ENCODE results near the gene CLMP. TPM values are rescaled to one million over a fixed set of nuclear protein-coding genes. Genes with fewer than 3 reads are reported as not detected.

Gene CLMP
- total and polyA plus RNA-seq, 2 donors (not counting 1 experiment from before 2014, with no cell fraction given), result 0.01 TPM; not detected in 1

DNA sequence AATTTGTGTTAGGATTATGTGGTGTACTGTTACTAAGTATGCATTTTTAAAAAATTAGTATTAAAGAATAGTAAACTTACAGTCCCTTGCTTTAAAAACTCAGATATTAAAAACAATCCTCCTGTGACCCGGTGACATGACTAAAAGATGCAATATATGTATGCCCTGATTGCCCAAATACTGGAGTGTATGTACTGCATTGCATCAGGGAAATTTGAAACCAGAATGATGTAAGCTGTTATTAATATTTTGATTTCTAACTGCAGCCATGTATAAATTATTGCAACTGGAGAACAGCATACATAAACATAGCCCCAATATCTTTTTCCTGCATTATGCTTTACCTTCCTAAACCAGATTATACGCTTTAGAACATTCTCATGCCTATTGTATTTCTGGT lies 129.4 kb downstream of the CLMP start:
- intact Hi-C loops (cut with micrococcal nuclease), result no loop called here
- ATAC-seq (ENCODE audit: low read depth) (no peak), DNase-seq (no peak)
- Histone ChIP-seq H4K20me1 (ENCODE audit: control insufficient read depth, insufficient read depth, low read length, poor library complexity, severe bottlenecking) (peaks cover 13% of the 10 kb centered on the region), H3K9ac (ENCODE audit: low read length) (no peak overlapping the region), H3K4me2 (replicated peaks; ENCODE audit: low read depth, low read length, poor library complexity, severe bottlenecking) (peak overlapping the region; percentile 91), H3K27ac (ENCODE audit: low read length in 2 of 2) (peak overlapping the region; percentile 99 to 100), H2AFZ (ENCODE audit: insufficient read depth, low read depth, low read length, poor library complexity, severe bottlenecking) (no peak overlapping the region), H3K4me3 (ENCODE audit: control extremely low read depth in 1 of 5, extremely low read depth in 1 of 5, insufficient read depth in 1 of 5, low read depth in 2 of 5, low read length in 4 of 5) (no peak overlapping the region), H3K9me3 (ENCODE audit: control extremely low read depth in 1 of 3, control insufficient read depth in 2 of 3, insufficient read depth in 1 of 3, low read length in 2 of 3) (no peaks in the 10 kb centered on the region), H3K27me3 (replicated peaks in 1 of 4; ENCODE audit: control extremely low read depth in 1 of 4, control insufficient read depth in 3 of 4, insufficient read depth in 4 of 4, low read length in 3 of 4) (no peaks in the 10 kb centered on the region), H3K4me1 (ENCODE audit: control insufficient read depth in 2 of 2, insufficient read depth in 2 of 2, low read length in 2 of 2) (peaks cover 50 to 56% of the 10 kb centered on the region in 2 donors), H3K79me2 (ENCODE audit: control insufficient read depth, insufficient read depth, low read length) (peaks cover 62% of the 10 kb centered on the region), H3K36me3 (replicated peaks in 1 of 2; ENCODE audit: control extremely low read depth in 1 of 2, control insufficient read depth in 1 of 2, extremely low read depth in 1 of 2, insufficient read depth in 2 of 2, low read length in 1 of 2) (peaks cover 0 to 9% of the 10 kb centered on the region in 2 experiments)
- no peaks in the 10 kb centered on the region for H3K9me3 Mint-ChIP-seq (ENCODE audit: insufficient read depth)
- peak overlapping the region; percentile 66 for H3K4me3 Mint-ChIP-seq
- no peaks in the 10 kb centered on the region for H3K27me3 Mint-ChIP-seq
- peaks cover 56% of the 10 kb centered on the region for H3K4me1 Mint-ChIP-seq
- ChIA-PET CTCF (interaction anchor here (12.0 kb wide), 1 partner anchor 11 kb away, joined by 85 read pairs; no protein-coding TSS in a partner anchor), POLR2A (interaction anchor here (0.6 to 1.0 kb wide), 2 partner anchors 11 to 1265 kb away, joined by 3 to 4 read pairs; no protein-coding TSS in a partner anchor)
- TF ChIP-seq, protein P1, sequence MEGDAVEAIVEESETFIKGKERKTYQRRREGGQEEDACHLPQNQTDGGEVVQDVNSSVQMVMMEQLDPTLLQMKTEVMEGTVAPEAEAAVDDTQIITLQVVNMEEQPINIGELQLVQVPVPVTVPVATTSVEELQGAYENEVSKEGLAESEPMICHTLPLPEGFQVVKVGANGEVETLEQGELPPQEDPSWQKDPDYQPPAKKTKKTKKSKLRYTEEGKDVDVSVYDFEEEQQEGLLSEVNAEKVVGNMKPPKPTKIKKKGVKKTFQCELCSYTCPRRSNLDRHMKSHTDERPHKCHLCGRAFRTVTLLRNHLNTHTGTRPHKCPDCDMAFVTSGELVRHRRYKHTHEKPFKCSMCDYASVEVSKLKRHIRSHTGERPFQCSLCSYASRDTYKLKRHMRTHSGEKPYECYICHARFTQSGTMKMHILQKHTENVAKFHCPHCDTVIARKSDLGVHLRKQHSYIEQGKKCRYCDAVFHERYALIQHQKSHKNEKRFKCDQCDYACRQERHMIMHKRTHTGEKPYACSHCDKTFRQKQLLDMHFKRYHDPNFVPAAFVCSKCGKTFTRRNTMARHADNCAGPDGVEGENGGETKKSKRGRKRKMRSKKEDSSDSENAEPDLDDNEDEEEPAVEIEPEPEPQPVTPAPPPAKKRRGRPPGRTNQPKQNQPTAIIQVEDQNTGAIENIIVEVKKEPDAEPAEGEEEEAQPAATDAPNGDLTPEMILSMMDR (IDR thresholded peaks at IDR 0.05), result no peak
- TF ChIP-seq EZH2 (IDR thresholded peaks at IDR 0.05; ENCODE audit: borderline replicate concordance, insufficient read depth, low read depth, low read length, poor library complexity, severe bottlenecking), result no peak
- no CpG with 5 or more reads among the region's 2 CpGs for WGBS (ENCODE audit: insufficient coverage)
- peak overlapping the region; percentile 69 for H3K27ac Mint-ChIP-seq

Measured in B cell (primary cell).